HEK293 (cell line): ENCODE data around the gene RCN2.

Source experiments
- CTCF ChIA-PET: fragments of 350-600 bp; formaldehyde crosslinking; extraction: SDS; loops from one replicate; lab custom pipeline; 2021; ENCODE audit warnings: antibody characterized with exemption; lab: Yijun Ruan, JAX
- POLR2A ChIA-PET: fragments of 300-600 bp; formaldehyde crosslinking; extraction: SDS; loops from one replicate; lab custom pipeline; 2020; ENCODE audit warnings: antibody characterized with exemption, inconsistent platforms; lab: Yijun Ruan, JAX
- H3K27ac ChIP-seq: fragments of 200-500 bp; sonication (Bioruptor generic); 2 replicates; pipeline ENCODE4 v1.5.1; 2014; ENCODE audit warnings: low read depth, low read length, control low read depth, inconsistent platforms; ENCODE audit errors: extremely low read depth
- H3K36me3 ChIP-seq, 2 experiments: fragments of 200-500 bp in 1 of 2; sonication (Bioruptor generic) in 1 of 2; 1 replicate in 1 of 2; 2 replicates in 1 of 2; pipeline ENCODE4 v1.5.1; 2014 to 2017; ENCODE audit warnings: inconsistent platforms in 2 of 2, low read length in 2 of 2; ENCODE audit not compliant: control insufficient read depth in 2 of 2, insufficient read depth in 1 of 2
- H3K4me1 ChIP-seq: fragments of 200-500 bp; sonication (Bioruptor generic); 2 replicates; pipeline ENCODE4 v1.5.1; 2014; ENCODE audit warnings: mild to moderate bottlenecking, low read length, inconsistent platforms; ENCODE audit not compliant: control insufficient read depth, insufficient read depth
- H3K4me3 ChIP-seq: 2 replicates; pipeline ENCODE4 v1.5.1; 2011; ENCODE audit warnings: low read depth, mild to moderate bottlenecking, control low read depth, low read length, moderate library complexity
- H3K9me3 ChIP-seq: fragments of 200-500 bp; sonication (Bioruptor generic); 2 replicates; pipeline ENCODE4 v1.5.1; 2014; ENCODE audit warnings: low read depth, low read length, inconsistent platforms; ENCODE audit not compliant: control insufficient read depth, insufficient read depth
- KLF1 ChIP-seq: fragments of 450-650 bp; formaldehyde crosslinking; IDR thresholded peaks from 2 replicates; pipeline ENCODE4 v1.5.1; 2016; ENCODE audit warnings: missing biosample characterization, missing genetic modification characterization
- MZF1 ChIP-seq: fragments of 450-650 bp; formaldehyde crosslinking; IDR thresholded peaks from 2 replicates; pipeline ENCODE4 v1.5.1; 2017; ENCODE audit warnings: missing biosample characterization, missing genetic modification characterization, borderline replicate concordance
- PRDM1 ChIP-seq: fragments of 450-650 bp; formaldehyde crosslinking; IDR thresholded peaks from 2 replicates; pipeline ENCODE4; 2016; ENCODE audit warnings: missing biosample characterization, missing genetic modification characterization
- SALL2 ChIP-seq: fragments of 450-650 bp; formaldehyde crosslinking; IDR thresholded peaks from 2 replicates; pipeline ENCODE4 v1.5.0; 2017; ENCODE audit warnings: missing biosample characterization, mild to moderate bottlenecking, missing genetic modification characterization, borderline replicate concordance
- SCRT2 ChIP-seq: fragments of 450-650 bp; formaldehyde crosslinking; IDR thresholded peaks from 2 replicates; pipeline ENCODE4 v1.5.1; 2016; ENCODE audit warnings: missing biosample characterization, missing genetic modification characterization
- ZBTB8A ChIP-seq: fragments of 450-650 bp; formaldehyde crosslinking; IDR thresholded peaks from 2 replicates; pipeline ENCODE4 v1.5.1; 2016; ENCODE audit warnings: missing biosample characterization, missing genetic modification characterization
- ZNF138 ChIP-seq: fragments of 450-650 bp; formaldehyde crosslinking; IDR thresholded peaks from 2 replicates; pipeline ENCODE4 v1.5.1; 2016; ENCODE audit warnings: missing biosample characterization, missing genetic modification characterization, borderline replicate concordance
- ZNF140 ChIP-seq: fragments of 450-650 bp; formaldehyde crosslinking; IDR thresholded peaks from 2 replicates; pipeline ENCODE4 v1.5.1; 2016; ENCODE audit warnings: missing biosample characterization, missing genetic modification characterization
- ZNF16 ChIP-seq: fragments of 450-650 bp; formaldehyde crosslinking; IDR thresholded peaks from 2 replicates; pipeline ENCODE4 v1.5.1; 2016; ENCODE audit warnings: low read depth, missing biosample characterization, missing genetic modification characterization
- ZNF18 ChIP-seq: fragments of 450-650 bp; formaldehyde crosslinking; IDR thresholded peaks from 2 replicates; pipeline ENCODE4 v1.5.1; 2016; ENCODE audit warnings: missing biosample characterization, missing genetic modification characterization
- ZNF211 ChIP-seq: fragments of 450-650 bp; formaldehyde crosslinking; IDR thresholded peaks from 2 replicates; pipeline ENCODE4 v1.5.1; 2016; ENCODE audit warnings: low read depth, missing biosample characterization, missing genetic modification characterization
- ZNF24 ChIP-seq: fragments of 450-650 bp; formaldehyde crosslinking; IDR thresholded peaks from 2 replicates; pipeline ENCODE4 v1.5.1; 2016; ENCODE audit warnings: missing biosample characterization, missing genetic modification characterization
- ZNF274 ChIP-seq, 2 experiments: fragments of 200-500 bp in 1 of 2; fragments of 450-650 bp in 1 of 2; sonication (Bioruptor generic) in 1 of 2; formaldehyde crosslinking in 1 of 2; IDR thresholded peaks; 2 replicates each; pipeline versions ENCODE4 v1.5.1 to v1.6.1; 2014 to 2016; ENCODE audit warnings: borderline replicate concordance in 1 of 2, inconsistent platforms in 1 of 2, low read length in 1 of 2, missing biosample characterization in 1 of 2, missing genetic modification characterization in 1 of 2
- ZNF280D ChIP-seq: fragments of 450-650 bp; formaldehyde crosslinking; IDR thresholded peaks from 2 replicates; pipeline ENCODE4 v1.5.1; 2016; ENCODE audit warnings: missing biosample characterization, missing genetic modification characterization
- ZNF335 ChIP-seq: fragments of 450-650 bp; formaldehyde crosslinking; conservative IDR thresholded peaks from 2 replicates; pipeline ENCODE4 v1.5.1; 2016; ENCODE audit warnings: missing biosample characterization, missing genetic modification characterization
- ZNF473 ChIP-seq: fragments of 450-650 bp; formaldehyde crosslinking; IDR thresholded peaks from 2 replicates; pipeline ENCODE4 v1.5.1; 2017; ENCODE audit warnings: missing biosample characterization, missing genetic modification characterization
- ZNF585B ChIP-seq: fragments of 450-650 bp; formaldehyde crosslinking; IDR thresholded peaks from 2 replicates; pipeline ENCODE4 v1.5.1; 2016; ENCODE audit warnings: missing biosample characterization, missing genetic modification characterization
- ZNF645 ChIP-seq: fragments of 450-650 bp; formaldehyde crosslinking; IDR thresholded peaks from 2 replicates; pipeline ENCODE4; 2016; ENCODE audit warnings: missing biosample characterization, missing genetic modification characterization
- ZNF660 ChIP-seq: fragments of 450-650 bp; IDR thresholded peaks from 2 replicates; pipeline ENCODE4 v1.5.1; 2018; ENCODE audit warnings: missing biosample characterization, mild to moderate bottlenecking, missing genetic modification characterization
- ZNF704 ChIP-seq: fragments of 450-650 bp; formaldehyde crosslinking; IDR thresholded peaks from 2 replicates; pipeline ENCODE4 v1.5.1; 2016; ENCODE audit warnings: missing biosample characterization, missing genetic modification characterization
- ZNF785 ChIP-seq: fragments of 450-650 bp; formaldehyde crosslinking; IDR thresholded peaks from 2 replicates; pipeline ENCODE4 v1.5.1; 2016; ENCODE audit warnings: missing biosample characterization, missing genetic modification characterization
- ZSCAN23 ChIP-seq: fragments of 450-650 bp; formaldehyde crosslinking; IDR thresholded peaks from 2 replicates; pipeline ENCODE4 v1.5.1; 2016; ENCODE audit warnings: missing biosample characterization, missing genetic modification characterization
- ZXDB ChIP-seq: fragments of 450-650 bp; formaldehyde crosslinking; IDR thresholded peaks from 2 replicates; pipeline ENCODE4 v1.5.1; 2016; ENCODE audit warnings: missing biosample characterization, missing genetic modification characterization

The RCN2 gene

GRCh38 chr15:76967067-76967466 lies 35.5 kb downstream of the RCN2 start:
- CTCF ChIA-PET, result no interaction called here
- Histone ChIP-seq H3K36me3 (no peaks in the 10 kb centered on the region), H3K9me3 (no peaks in the 10 kb centered on the region), H3K27ac (no peak overlapping the region), H3K4me3 (no peak overlapping the region), H3K4me1 (peaks cover 5% of the 10 kb centered on the region)
- POLR2A ChIA-PET, result no interaction called here
- TF ChIP-seq ZNF211 (tag by site-specific recombination) (no peak), MZF1 (tag by site-specific recombination) (no peak), ZNF645 (tag by site-specific recombination) (no peak), ZNF140 (tag by site-specific recombination) (no peak), ZNF16 (tag by site-specific recombination) (no peak), ZBTB8A (no peak), ZNF24 (tag by site-specific recombination) (no peak), ZNF660 (tag by site-specific recombination) (no peak), ZNF704 (tag by site-specific recombination) (no peak), SALL2 (no peak), PRDM1 (no peak), ZNF18 (tag by site-specific recombination) (no peak), ZNF138 (tag by site-specific recombination) (no peak), ZXDB (tag by site-specific recombination) (no peak)

- Histone ChIP-seq H3K36me3 (no peaks in the 10 kb centered on the region), H3K4me1 (peaks cover 5% of the 10 kb centered on the region), H3K9me3 (no peaks in the 10 kb centered on the region), H3K27ac (no peak overlapping the region), H3K4me3 (no peak overlapping the region)
- ChIA-PET CTCF (interaction anchor here (0.6 kb wide), 1 partner anchor 683 kb away, joined by 3 read pairs; no protein-coding TSS in a partner anchor), POLR2A (no interaction called here)
- TF ChIP-seq ZXDB (tag by site-specific recombination) (no peak), ZNF335 (tag by site-specific recombination) (0 out of 2 replicates have a peak, but pooled peaks have one; percentile 20), ZNF660 (tag by site-specific recombination) (0 out of 2 replicates have a peak, but pooled peaks have one; percentile 13)
Measured at GRCh38 chr15:76968306-76968705, 36.8 kb downstream of the RCN2 start.

GRCh38 chr15:76972389-76973361 lies 41.1 kb downstream of the RCN2 start:
- Histone ChIP-seq H3K4me3 (no peak overlapping the region), H3K4me1 (no peaks in the 10 kb centered on the region), H3K9me3 (no peaks in the 10 kb centered on the region), H3K36me3 (no peaks in the 10 kb centered on the region), H3K27ac (no peak overlapping the region)
- ChIA-PET CTCF (interaction anchor here (0.6 to 2.2 kb wide), 21 partner anchors 9 to 874 kb away, joined by 3 to 20 read pairs (median 3); partner anchors contain the start of gene PSTPIP1), POLR2A (interaction anchor here (0.6 kb wide), 1 partner anchor 411 kb away, joined by 5 read pairs; no protein-coding TSS in a partner anchor)
- no peak for TF ChIP-seq ZSCAN23
- no peak for TF ChIP-seq KLF1 (tag by site-specific recombination)
- TF ChIP-seq ZNF473 (tag by site-specific recombination), result no peak
- TF ChIP-seq ZNF274 (IDR thresholded peaks at IDR 0.05; ENCODE audit: low read length), result no peak
- no peak for TF ChIP-seq ZNF274 (tag by site-specific recombination; IDR thresholded peaks at IDR 0.05; ENCODE audit: borderline replicate concordance)
- TF ChIP-seq ZNF280D (tag by site-specific recombination), result no peak
- no peak for TF ChIP-seq ZNF585B (tag by site-specific recombination)
- TF ChIP-seq SCRT2, result no peak
- TF ChIP-seq ZNF785 (tag by site-specific recombination), result no peak
